Inferior parietal cortex (tissue), 1 donor: ENCODE data around the gene ATP13A4.

Experiments used
- DNase-seq: peaks from one replicate; pipeline ENCODE4 v3.0.0-alpha.2; 2016; ENCODE audit errors: extremely low spot score

The ATP13A4 gene, protein sequence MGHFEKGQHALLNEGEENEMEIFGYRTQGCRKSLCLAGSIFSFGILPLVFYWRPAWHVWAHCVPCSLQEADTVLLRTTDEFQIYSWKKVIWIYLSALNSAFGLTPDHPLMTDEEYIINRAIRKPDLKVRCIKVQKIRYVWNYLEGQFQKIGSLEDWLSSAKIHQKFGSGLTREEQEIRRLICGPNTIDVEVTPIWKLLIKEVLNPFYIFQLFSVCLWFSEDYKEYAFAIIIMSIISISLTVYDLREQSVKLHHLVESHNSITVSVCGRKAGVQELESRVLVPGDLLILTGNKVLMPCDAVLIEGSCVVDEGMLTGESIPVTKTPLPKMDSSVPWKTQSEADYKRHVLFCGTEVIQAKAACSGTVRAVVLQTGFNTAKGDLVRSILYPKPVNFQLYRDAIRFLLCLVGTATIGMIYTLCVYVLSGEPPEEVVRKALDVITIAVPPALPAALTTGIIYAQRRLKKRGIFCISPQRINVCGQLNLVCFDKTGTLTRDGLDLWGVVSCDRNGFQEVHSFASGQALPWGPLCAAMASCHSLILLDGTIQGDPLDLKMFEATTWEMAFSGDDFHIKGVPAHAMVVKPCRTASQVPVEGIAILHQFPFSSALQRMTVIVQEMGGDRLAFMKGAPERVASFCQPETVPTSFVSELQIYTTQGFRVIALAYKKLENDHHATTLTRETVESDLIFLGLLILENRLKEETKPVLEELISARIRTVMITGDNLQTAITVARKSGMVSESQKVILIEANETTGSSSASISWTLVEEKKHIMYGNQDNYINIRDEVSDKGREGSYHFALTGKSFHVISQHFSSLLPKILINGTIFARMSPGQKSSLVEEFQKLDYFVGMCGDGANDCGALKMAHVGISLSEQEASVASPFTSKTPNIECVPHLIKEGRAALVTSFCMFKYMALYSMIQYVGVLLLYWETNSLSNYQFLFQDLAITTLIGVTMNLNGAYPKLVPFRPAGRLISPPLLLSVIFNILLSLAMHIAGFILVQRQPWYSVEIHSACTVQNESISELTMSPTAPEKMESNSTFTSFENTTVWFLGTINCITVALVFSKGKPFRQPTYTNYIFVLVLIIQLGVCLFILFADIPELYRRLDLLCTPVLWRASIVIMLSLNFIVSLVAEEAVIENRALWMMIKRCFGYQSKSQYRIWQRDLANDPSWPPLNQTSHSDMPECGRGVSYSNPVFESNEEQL

DNA sequence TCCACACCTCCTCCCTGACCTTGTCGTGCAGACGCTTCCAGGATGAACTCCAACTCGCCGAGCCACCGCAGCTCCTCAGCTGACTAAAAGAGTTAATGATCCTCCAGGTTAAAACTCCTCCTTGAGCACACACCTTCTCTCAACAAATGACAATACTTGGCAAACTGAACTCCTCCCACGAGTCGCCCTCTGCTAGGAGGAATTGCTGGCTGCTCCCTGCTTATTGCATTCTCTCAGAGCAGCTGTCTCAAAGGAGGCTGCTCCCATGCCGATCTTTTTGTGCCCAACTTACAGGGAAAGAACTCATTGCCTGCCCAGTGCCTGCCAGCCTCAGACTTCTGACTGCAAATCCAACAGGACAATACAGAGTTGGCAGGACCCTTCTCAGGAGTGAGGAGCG is at the start of gene ATP13A4:
ATP13A4 (minus strand) TSS at position 85 of the 400 bp plus-strand sequence. CDS start 96 bp downstream, outside the sequence.
- no peak for DNase-seq

DNA sequence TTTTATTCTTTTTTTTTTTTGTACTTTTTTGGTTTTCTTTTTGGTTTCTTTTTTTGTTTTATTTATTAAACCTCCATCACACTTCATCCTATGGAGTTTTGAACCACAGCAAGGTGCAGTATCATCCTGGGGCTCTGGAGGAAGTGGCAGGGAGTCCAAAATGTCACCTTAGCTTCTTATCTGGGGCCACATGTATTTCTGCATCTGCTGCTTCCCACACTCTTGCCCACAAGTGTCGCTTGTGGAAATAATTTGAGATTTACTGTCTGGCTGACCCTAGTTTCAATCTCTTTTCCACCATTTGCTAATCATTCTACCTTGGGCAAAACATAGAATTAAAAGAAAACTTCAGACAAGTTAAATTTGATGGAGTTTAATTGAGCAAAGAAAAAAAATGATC is 44.7 kb upstream of the ATP13A4 start:
- DNase-seq = no peak

DNA sequence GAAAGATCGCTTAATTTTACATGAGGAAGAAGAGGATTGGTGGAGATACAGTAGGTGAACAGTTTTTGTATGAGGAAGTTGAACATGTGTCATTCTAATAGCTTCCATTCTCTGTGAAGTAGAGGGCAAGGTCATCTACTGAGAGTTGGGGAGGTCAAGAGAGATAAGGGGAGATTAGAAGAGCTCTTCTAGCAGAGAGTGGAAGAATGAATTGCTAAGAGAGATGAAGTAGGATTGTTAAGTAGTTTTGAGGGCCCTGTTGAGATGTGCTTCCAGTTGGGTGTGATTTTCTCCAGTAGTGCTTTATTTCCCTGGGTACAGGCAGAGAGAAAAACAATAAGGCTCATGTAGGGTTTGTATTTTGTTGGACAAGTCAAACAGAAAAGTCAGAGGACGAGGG is 43.5 kb upstream of the ATP13A4 start:
- no peak for DNase-seq

DNA sequence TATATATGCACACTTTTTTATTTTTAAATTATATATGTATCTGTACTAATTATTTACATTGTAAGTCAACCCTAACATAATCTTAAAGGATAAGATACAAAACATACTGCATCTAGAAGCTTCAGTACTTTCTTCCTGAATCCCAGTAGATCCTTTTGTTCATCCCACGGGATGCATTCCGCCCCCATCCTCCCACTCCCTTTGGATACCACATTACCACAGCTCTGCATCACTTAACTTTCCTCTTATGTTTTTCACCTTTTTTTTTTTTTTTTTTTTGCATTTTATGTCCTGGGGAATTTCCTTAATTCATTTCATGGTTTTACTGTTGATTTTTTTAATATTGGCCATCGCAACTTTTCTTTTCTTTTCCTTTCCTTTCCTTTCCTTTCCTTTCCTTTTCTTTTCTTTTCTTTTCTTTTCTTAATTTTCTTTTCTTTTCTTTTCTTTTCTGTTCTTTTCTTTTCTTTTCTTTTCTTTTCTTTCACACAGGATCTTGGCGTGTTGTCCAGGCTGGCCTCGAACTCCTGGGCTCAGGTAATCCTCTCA is 41.3 kb upstream of the ATP13A4 start:
- no peak for DNase-seq

DNA sequence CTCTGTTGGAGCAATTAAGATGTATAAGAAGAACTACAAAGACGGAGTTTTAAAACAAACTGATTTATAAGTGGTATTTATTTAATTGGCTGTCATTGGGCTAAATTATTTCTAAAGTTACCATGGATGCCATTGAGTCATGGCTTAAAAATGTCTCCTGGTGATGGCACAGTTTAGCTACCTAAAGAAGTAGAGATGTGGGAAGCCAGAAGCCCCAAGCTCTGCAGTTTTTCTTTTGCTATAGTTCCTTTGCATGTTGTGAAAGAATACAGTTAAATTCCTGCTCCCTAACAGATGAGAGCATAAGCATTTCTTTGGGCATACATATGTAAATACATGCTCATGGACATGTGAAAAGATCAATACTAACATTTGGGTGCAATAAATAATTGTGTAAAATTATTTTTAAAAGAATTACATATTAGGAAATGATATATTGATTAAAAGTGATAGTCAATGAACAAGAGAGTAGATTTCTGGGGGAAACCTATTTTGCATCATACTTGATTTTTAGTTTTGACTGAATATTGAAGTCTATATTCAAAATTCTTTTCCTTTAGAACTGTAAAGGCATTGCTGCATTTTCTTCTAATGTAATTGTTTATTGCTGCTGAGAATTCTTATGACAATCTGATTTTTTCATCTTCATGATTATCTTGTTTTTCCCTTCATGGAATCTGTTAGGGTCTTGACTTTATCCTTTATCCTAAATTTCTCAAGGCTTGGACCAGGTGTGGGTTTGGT is 40.4 kb upstream of the ATP13A4 start:
- no peak for DNase-seq

DNA sequence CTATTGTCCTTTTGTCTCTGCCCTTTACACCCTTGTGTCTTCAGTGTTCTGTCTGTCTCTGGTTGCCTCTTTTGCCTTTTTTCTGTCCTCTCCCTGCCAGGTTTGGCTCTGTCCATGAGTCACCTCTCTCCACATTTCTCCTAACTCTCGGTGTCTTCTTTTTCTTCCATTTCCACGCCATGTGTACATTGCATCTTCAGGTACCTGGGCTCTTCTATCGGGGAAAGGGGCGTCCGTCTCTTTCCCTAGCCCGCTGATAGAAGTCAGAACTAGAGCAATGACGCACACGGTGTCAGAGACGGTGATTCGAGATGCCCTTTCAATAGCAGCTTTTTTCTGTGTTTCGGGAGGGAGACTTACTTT is 39.0 kb upstream of the ATP13A4 start:
- no peak for DNase-seq

DNA sequence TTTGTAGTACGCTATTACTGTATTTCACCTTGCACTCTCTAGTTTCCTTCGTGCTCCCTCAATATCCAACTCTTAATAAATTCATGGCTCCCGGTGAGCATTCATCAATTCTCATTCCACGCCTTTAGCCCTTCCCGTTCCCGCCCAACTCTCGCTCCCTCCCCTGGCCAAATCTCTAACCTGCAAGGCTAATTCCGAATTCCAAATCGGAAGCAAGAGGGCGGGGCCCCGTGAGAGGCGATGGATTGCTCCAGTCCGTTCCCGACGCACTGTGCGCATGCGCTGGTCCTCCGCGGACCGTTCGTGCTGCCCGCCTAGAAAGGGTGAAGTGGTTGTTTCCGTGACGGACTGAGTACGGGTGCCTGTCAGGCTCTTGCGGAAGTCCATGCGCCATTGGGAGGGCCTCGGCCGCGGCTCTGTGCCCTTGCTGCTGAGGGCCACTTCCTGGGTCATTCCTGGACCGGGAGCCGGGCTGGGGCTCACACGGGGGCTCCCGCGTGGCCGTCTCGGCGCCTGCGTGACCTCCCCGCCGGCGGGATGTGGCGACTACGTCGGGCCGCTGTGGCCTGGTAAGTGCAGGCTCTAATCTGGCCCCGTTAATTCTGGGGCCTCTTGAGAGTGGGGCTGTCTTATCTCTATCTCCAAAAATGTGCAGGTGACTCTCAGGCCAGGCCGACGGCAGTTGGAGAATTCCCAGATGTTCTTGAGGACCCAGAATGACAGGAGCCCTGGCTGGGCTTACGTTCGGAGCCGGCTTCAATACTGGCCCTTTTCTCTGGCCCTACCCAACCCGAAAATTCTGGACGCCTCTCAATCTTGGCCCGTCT is 38.4 kb upstream of the ATP13A4 start, which contains the start of gene OPA1:
OPA1 (plus strand) TSS at position 368 of the 827 bp plus-strand sequence; CDS start at position 538, 170 bp downstream.
- peak; percentile 99 for DNase-seq

DNA sequence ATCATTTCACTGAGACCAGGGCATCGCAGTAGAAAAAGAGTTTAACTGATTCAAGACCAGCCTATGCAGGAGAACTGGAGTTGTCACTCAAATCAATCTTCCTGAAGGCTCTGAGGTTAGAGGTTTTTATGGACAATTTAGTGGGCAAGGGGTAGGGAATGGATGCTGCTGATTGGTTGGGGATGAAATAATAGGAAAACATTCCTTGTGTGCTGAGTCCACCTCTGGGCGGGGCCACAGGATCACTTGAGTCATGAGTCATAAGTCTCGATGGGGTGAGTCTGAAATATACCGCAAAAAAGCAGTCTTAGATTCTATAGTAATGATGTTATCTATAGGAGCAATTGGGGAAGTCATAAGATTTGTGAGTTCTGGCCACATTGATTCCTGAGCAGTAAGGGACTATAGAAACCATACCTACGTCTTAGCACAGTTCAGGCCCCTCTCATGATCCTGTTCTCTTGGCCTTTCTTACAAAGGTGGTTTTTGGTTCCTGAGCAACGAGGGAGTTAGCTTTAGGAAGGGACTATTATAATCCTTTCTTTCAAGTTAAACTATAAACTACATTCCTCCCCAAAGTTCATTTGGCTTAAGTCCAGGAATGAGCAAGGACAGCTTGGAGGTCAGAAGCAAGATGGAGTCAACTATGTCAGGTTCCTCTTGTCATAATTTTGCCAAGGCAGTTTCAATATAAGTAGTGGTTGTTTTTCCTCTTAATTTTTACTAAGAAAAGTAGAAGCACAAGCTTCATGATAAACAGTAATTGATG is 35.6 kb upstream of the ATP13A4 start:
- no peak for DNase-seq

DNA sequence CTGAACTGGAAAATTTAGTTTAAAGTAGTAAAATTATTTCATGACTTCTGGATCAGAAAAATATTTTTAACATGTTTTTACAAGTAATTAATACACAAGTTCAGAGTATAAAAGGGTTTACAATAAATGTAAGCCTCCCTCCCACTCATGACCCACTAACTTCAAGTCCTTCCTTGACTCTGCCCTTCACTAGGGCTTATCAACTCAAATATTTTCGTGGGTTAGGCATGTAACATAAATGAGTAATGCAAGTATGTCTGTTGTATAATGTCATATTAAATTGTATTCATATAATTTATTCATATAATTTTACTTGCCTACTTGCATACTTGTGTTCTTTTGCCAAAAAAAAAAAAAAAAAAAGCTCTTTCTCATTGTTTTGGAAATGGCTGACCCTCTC is 34.9 kb upstream of the ATP13A4 start:
- no peak for DNase-seq

DNA sequence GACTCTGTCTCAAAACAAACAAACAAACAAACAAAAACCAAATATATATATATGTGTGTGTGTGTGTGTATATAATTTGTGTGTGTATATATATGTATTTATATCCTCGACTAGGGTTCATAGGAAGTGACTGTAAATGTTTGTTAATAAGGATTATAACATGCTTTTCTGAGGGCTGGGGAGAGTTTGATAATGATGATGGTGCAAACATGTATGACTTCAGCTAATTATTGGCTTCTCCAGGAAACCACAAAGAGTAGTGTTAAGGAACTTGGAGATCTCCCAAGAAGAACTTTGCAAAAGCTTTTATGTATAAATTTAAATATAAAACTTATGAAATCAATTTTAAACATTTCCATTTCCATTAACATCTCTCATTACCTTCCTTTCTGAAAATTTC is 34.4 kb upstream of the ATP13A4 start:
- DNase-seq = no peak

DNA sequence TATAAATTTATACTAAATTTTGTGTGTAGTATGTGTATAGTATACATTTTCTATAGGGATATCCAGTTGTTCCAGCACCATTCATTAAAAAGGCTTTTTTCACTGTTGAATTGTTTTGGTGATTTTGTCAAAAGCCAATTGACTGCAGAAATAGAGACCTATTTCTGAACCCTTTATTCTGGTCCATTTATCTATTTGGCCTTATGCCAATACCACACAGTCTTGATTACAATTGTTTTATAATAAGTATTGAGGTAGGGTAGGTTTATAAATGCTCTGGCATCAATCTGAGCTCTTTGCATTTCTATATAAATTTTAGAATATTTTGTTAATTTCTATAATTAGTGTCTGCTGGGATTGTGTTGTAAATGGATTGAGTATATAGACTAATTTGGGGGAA is 31.8 kb upstream of the ATP13A4 start:
- DNase-seq = no peak

DNA sequence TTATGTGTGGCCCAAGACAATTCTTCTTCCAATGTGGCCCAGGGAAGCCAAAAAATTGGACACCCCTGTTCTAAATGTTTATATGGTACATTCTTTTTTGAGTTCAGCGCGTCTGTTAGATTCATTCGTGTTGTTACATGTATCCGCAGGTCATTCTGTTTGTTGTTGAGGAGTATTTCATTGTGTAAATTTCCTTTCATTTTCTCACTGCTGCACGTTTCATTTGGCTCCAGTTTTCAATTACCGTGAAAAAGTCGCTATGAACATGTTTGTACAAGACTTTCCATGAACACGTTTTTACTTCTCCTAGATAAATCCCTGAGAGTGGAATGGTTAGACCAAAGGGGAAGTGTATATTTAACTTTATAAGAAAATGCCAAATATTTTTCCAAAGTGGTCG is 30.8 kb upstream of the ATP13A4 start:
- no peak for DNase-seq

DNA sequence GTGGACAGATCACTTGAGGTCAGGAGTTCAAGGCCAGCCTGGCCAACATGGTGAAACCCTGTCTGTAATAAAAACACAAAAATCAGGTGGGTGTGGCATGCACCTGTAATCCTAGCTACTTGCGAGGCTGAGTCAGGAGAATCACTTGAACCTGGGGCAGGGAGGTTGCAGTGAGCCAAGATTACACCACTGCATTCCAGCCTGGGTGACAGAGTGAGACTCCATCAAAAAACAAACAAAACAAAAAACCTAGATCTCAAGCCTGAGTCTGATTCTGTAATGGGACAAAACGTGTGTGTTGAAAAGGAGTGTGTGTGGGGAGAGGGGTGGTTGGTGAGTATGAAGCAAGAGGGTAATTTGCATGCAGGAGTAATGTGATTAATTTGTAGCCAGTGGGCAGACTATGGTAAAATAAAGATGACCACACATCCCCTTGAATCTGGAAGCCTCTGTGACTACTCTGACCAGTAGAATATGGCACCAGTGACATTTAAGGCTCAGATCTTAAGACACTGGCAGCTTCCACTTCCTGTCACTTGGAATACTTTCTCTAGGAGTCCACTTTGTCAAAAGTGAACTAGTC is 19.9 kb upstream of the ATP13A4 start:
- DNase-seq = no peak

DNA sequence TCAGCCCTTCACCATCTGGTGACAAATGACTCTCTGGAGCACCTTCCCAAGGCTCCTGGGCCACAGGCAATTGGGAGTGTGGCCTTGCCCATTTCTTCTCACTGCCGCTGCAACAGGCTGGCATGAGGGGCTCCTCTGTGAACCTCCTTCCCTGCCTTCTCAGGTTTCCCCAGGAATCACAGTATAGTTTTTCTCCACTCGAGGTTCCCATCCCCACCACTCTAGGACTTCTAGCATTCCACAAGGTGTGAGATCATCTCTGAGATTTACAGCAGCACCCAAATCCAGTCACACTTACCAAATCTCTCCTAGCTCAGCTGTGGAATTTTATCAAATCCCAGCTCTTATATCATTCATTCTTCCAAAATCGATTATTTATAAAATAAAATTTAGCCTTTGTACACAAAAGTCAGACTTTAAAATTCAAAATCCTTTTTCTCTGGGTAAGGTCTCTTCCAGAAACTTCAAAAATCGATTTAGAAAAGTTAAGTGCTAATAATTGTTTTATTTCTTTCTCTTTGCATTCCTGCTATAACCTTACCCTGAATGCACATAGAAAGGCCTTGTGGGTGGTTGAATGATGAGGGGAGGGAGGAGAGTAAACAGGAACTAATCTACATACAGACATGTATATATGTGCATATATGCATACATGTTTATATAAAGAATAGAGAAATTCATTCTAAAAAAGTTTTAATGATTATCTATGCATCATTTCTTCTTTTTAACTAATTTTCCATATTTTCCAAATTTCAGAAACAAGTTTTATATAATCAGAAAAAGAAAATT is 18.9 kb upstream of the ATP13A4 start:
- DNase-seq = no peak

DNA sequence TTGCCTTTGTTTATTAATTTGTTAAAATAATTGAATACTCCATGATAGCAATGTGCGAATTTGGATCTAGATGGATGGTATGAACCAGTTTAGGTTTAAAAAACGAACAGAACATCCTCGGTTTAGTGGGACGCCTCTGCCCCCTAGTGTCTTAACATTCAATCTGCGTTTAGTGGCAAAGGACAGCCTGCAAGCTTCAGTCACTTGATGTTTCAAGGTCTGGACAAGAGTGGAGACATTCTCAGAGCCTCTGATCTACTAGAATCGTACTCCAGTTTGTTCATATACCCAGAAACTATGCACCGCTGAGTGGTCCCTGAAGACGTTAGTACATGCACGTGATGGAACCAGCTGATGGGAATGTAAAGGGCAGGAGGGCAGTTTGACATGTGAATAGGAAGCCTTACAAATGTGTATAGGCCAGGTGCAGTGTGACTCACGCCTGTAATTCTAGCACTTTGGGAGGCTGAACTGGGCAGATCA is 17.8 kb upstream of the ATP13A4 start:
- DNase-seq = peak; percentile 89

DNA sequence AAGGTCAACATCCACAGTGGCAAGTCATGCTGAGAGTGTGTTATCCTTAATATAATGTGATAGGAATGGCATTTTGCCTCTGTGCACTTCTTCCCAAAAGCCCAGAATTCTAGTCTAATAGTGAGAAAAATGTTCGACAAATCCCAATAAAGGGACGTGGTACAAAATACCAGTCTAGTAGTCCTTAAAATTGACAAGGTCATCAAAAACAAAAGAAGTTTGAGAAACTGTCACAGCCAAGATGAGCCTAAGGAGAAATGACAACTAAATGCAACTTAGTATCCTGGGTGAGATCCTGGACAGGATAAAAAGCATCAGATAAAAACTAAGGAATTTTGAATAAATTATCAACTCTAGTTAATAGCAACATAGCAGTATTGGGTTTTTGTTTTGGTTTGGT is 14.4 kb upstream of the ATP13A4 start:
- DNase-seq = no peak

DNA sequence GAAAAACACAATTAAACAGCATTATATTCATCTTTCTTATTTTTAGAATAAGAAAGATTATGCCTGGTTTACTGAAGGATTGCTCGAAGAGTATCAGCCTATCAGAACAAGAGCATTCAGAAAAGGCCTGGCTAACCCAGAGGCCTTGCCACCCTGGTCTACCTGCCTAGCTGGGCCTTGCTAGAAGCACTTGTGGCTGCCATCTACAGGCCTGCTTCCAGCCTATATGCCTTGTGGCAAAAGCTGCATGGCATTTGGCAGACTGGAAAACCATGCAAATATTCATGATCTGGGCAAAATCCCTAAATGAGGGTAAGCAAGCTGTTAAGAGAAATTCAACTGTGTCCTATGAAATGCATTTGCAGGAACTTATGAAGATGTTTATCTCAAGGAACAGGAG is 9.3 kb upstream of the ATP13A4 start:
- no peak for DNase-seq

DNA sequence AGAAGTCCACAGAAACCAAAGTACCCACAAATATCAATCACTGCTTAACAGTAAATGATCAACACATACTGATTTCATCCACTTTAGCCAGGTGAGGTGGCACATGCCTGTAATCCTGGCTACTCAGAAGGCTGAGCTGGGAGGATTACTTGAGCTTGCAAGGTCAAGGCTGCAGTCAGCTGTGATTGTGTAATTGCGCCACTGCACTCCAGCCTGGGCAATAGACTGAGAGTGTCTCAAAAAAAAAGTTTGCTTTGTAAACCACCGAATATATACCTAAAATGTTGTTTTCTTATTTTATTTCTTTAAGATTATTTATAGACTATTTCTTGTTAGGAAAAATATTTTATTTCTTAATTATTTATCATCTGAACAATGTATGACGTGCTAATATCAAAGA is 8.7 kb upstream of the ATP13A4 start:
- DNase-seq = no peak
